Ishikawa (cell line): ENCODE data around the gene FCMR.

ENCODE experiments used
- CEBPB ChIP-seq: IDR thresholded peaks from 2 replicates; pipeline ENCODE4 v1.6.1; 2012
- NFIC ChIP-seq: IDR thresholded peaks from 2 replicates; pipeline ENCODE4 v1.6.1; 2012
- TAF1 ChIP-seq: IDR thresholded peaks from 2 replicates; pipeline ENCODE4 v1.6.1; 2012; ENCODE audit warnings: low read depth, mild to moderate bottlenecking
- TF ChIP-seq, protein P1 (sequence below): IDR thresholded peaks from 2 replicates; pipeline ENCODE4 v1.6.1; 2012

DNA sequence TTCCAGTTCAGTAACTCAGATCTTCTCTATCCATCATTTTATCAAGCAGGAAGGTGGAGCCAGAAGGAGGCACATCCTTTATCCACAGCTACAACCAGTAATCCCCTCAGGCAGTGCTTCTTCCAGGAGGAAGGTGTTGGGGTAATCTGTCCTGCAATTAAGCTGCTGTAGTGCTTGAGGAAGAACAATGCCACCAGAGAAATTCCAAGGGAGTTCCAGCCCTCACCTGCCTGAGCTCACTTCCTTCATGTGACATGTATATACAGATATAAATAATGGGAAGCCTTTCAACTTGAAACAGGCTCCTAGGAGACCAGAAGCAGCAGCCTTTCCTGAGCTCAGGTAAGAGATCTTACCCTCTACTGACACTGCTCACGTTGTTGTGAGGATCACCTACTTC is 58.5 kb downstream of the FCMR start:
- TF ChIP-seq, protein P1, sequence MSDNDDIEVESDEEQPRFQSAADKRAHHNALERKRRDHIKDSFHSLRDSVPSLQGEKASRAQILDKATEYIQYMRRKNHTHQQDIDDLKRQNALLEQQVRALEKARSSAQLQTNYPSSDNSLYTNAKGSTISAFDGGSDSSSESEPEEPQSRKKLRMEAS = no peak
- TF ChIP-seq NFIC (no peak), CEBPB (no peak), TAF1 (no peak)
